GM21529 (cell line): ENCODE results near the gene TTLL10.

Source experiments
- ATAC-seq: cut with Tn5 transposase; IDR thresholded peaks from one replicate; pipeline ENCODE4 v1.9.1; 2021; ENCODE audit not compliant: unreplicated experiment

The TTLL10 gene

DNA sequence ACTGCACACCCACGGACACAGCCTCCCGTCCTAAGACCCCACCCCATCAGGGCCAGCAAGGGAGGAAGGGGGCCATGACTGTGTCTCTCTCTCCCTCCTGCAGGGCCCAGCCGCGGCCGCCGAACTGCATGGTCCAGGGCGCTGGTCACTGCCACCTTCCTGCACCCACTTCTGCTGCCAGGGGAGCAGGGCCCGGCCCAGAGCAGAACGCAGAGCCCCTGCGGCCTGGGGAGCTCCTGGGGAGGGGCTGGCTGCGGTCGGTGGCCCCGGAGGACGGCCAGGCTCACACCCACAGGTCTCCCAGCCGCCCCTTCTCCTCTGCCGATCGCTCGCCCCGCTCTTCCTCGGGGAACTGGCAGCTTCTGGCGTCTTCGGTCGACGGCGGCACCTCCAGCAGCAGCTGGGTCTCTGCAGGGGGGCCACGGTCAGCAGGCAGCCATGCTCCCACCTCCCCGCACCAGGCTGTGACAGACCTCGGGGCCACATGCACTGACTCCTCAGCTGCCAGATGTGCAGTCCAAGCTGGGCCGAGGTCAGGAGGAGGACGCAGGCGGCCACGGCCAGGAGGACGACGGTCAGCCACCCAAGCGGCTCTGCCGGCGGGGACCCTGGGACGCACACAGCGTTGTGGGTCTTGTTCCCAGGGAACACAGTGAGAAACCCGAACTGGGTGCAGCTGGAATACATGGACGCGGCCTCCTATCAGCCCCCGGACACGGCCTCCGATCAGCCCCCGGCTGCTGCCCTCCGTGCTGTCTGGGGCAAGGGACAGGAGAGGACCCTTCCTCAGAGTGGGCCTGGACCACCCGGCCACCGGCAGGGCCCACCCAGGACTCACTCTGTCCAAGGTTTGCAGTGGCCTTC is 30.1 kb downstream of the TTLL10 start:
- ATAC-seq, result no peak

DNA sequence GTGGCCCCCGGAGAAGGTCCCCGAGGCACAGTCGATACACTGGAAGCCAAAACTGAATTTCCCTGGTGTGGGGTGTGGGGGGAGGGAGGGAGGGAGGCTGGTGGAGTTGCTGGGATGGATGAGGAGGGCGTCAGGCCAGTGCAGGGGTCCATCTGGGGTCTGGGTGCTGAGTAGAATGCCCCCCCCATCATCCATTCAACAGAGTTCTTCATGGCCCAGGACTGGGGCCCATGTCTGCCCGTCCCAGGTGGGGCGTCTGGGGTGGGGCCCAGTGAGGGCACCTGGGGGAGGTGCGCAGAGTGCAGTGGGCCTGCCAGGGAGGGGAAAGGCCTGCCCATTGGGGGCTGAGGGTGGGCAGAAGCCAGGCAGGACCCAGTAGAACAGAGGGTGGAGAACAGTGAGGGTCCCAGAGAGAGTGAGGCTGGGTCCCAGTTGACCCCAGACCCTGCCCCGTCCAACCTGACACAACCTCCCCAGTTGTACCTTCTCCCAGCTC is 30.8 kb downstream of the TTLL10 start:
- ATAC-seq, result no peak

DNA sequence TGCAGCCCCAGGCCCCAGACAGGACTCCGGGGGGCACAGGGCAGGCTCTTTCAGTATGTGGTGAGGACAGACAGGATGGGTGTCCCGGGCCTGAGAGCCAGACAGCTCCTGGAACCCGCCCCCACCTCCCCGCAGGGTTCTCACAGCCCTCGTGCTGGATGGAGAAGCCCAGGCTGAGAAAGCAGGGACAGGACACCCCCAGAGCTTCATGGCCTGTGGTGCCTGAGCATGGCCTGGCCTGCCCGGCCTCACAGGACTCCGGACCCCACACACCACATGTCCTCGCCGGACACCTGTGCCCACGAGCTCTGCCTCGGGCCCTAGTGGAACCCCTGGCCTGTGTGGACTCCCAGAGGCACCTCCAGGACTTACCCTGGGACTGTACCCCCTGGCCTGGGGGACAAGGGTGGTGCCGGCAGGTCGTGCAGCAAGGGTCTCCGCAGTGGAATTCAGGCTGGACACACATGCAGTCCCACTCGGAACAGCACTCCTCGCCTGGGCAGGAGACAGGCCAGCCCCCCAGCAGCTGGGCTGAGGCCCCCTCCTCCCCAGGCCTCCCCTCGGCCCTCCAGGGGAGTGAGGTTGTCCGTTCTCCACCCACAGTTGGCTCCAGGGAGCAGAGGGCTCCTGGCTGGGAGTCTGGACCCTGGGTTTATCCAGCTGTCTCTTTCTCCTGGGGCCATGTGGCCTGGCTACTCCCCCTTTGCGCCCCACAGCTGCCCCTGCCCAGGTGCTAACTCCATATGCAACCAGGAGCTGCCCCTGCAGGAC is 31.5 kb downstream of the TTLL10 start:
- no peak for ATAC-seq

DNA sequence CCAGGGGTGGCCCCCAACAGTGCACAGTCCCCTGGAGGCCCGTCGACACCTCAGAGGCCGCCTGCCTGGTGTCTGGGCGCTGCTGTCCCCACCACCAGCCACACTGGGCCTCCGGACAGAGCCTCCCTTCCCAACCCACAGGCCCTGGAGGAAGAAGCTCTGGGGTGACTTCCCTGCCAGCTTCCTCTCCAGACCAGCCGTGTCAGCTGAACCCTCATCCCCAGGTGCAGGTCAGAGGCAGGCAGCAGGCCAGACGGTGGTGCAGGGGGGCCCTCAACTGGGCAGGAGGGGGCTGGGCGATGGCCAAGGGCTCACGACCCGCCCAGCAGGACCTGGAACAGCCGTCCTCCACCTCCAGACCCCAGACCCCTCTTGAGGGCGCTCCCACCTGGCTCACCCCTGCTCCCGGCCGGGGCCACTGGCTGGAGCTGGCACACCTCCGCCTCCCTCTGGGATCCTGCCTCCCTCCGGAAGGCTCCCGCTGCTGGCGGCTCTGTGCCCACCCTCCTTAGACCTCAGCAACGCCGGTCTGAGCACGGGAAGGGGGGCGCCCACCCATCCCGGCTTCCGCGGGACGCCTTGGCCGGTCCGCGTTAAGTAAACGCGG is 32.2 kb downstream of the TTLL10 start:
- no peak for ATAC-seq

DNA sequence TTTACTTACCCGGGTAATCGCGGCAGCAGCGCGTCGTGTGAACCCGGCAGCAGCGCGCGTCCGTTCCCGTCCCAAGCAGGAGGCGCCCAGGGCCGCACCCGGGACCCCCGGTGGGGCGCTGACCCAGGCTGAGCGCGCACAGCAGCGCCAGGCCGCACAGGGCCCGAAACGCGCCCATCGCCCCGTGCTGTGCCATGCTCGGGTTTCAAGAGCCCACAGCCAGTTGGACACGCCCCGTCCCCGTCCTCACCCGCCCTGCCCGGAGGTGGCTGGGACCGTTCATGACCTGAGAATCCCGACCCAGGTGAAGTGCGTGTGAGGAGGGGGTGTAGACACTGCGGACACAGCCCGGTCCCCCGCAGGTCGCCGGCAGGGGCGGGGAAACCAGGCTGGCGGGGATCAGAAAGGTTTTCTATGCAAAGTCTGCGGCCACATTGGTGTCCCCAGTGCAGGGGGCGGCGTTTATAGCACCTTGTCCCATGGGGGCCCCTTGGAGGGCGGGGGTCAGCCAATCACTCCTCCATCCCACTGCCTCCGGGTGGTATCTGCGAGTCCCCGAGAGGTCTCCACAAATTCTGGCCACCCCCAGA is 32.8 kb downstream of the TTLL10 start, which contains the start of gene TNFRSF18:
Gene TNFRSF18 (minus strand): TSS at position 217 of the 590 bp plus-strand sequence. CDS start 21 bp downstream, at position 196.
- no peak for ATAC-seq

DNA sequence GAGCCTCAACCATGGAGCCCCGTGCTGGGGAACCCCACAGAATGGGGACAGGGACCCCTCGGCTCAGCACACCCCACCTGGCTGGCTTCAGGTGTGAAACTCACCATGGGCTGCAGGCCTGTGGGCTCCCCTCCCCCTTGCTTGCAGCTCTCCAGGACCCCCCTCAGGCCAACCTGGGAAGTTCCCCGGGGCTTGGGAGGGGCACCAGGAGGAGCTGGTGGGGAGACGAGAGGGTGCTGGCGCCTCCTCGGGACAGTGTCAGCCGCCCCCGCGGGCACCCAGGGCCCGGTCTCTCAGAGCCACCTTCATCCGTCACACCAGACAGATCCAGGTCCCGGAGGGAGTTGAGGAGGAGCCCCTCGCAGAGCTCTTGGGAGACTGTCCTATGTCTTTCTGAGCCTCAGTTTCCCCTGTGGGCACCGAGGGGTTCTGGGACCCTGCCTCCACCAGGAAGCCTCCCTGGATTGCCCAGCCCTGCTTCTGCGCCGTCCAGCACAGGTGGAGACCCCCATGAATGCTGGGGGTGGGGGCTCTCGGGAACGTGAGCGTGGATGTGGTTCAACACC is 33.4 kb downstream of the TTLL10 start:
- no peak for ATAC-seq

DNA sequence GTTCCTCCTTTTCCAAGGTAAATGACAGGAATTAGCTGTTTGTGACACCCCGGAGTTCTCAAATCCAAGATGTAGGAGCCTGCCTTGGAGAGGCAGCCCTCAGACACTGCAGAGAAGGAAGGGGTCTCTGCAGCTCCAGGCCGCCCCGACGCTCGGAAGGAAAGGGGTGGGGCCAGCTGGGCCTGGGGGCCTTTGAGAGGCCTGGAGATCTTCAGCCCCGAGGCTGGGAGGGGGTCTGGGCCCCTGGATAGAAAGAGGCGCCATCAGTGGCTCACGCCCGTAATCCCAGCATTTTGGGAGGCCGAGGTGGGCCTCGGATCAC is 33.9 kb downstream of the TTLL10 start:
- no peak for ATAC-seq

DNA sequence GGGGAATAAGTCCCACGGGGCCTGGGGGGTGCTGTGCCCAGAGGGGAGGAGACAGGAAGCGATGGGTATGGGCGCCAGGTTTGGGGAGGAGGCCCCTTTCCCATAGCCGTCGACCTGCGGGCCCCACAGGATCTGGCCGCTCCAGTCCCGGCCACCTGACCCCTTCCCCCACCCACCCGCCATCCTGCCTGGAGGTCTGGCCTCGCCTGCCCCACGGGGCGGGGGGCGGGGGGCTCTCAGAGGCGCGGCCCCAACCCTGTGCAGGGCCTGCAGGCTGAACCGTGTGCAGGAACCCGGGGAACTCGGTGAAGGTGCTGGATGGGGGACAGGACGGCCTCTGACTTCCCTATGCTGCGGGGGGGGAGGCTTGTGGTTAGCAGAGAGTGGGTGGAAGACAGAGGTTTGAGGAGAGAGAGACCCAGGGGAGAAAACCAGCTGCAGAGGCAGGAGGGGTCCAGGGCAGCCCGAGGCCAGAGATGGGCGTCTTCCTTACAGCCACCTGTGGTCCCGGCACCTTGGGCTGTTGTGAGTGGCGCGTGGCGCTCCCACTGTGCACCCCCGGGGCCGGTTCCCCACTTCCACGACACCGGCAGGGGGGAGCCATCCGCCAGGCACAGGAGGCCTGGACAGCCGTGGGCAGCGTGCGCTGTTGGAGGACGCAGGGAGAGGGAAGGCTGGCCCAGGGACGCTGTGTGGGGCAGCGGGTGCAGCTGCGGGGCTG is 35.2 kb downstream of the TTLL10 start:
- ATAC-seq, result no peak

DNA sequence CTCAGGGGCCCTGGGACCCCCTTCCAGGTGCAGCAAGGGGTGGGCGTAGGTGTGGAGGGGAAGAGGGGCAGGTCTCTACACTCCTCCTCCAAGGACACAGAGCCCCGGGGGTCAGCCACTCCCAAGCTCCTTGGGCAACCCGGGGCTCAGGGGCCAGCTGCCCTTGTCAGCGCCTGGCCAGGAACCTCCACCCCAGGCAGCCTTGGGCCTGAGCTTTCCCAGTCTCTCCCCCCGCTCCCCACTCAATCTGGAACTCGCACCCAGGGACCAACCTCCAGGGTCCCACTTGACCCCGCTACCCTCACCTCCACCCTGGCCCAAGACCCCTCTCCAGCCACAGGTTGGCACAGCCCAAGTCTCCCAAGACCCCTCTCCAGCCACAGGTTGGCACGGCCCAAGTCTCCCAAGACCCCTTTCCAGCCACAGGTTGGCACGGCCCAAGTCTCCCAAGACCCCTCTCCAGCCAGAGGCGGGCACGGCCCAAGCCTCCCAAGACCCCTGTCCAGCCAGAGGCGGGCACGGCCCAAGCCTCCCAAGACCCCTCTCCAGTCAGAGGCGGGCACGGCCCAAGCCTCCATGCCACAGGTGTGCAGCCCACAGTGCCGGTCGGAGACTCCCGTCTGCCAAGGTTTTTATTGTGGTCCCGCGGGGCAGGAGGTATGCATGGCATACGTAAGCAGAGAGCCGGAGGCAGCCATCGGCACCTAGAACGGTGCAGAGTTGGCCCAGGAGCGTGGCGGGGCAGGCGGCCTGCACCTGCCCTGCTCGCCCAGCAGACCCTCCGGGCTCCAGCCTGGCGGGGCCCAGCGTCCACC is 37.3 kb downstream of the TTLL10 start:
- no peak for ATAC-seq

DNA sequence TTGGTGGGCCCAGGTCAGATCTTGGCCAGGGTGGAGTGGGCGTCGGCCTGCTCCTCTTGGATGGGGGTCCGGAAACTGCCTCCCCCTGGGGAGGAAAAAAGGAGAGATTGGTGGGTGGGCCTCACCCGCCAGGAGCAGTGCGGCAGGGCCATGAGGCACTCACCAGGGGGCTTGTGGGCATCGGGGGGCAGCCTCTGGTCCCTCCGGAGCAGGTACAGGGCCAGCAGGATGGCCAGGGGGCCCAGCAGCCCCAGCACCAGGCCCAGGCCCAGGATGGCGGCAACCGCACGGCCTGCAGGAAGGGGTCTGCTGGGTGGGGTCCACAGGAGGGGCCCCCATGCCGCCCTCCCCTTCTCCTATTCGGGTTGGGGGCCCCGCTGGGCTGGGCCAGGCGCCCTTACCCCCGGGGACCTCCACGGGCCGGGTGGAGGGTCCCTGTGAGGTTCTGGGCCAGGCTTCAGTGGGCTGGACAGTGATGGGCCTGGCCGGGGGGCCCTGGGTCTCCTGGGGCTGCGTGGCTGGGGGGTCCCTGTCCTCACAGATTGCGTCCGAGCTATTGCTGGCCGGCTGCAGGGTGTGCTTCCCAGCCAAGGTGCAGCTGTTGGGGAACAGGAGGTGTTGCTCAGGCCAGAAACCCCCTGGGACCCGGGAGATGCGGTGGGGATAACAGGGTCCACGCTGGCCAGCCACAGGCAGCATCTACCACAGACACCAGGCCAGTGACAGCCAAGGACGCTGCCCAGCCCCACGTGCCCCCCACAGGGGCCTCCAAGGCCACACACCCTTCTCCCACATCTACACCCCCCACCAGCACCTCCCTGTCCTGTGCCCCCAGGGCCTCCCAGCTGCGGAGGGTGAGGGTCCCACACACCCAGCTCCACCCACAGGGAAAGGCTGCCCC is 38.1 kb downstream of the TTLL10 start:
- ATAC-seq, result no peak

DNA sequence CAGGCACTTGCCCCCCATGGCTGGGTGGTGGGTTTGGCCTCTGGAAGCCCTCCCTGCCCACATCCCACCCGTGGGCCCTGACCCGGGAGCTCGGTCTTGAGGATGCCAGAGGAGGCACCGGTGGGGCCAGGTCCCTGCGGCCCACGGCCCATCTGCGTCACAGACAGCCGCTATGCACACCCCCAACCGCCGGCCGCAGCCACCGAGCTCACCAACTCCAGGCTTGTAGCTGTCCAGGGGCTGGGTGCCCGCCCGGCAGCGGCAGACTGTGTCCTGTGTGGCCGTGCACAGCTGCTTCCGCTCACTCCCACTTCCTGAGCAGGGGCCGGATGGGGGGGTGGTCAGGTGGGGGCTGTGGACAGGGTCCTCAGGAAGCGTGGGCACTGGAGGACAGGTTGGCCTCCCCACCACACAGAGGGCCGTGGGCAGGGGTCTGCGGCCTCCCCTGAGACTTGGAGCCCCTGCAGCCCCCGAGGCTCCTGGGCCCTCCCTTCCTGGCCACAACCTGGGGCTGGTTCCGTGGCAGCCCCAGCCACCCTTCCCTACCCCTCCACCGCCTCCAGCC is 39.2 kb downstream of the TTLL10 start:
- no peak for ATAC-seq

DNA sequence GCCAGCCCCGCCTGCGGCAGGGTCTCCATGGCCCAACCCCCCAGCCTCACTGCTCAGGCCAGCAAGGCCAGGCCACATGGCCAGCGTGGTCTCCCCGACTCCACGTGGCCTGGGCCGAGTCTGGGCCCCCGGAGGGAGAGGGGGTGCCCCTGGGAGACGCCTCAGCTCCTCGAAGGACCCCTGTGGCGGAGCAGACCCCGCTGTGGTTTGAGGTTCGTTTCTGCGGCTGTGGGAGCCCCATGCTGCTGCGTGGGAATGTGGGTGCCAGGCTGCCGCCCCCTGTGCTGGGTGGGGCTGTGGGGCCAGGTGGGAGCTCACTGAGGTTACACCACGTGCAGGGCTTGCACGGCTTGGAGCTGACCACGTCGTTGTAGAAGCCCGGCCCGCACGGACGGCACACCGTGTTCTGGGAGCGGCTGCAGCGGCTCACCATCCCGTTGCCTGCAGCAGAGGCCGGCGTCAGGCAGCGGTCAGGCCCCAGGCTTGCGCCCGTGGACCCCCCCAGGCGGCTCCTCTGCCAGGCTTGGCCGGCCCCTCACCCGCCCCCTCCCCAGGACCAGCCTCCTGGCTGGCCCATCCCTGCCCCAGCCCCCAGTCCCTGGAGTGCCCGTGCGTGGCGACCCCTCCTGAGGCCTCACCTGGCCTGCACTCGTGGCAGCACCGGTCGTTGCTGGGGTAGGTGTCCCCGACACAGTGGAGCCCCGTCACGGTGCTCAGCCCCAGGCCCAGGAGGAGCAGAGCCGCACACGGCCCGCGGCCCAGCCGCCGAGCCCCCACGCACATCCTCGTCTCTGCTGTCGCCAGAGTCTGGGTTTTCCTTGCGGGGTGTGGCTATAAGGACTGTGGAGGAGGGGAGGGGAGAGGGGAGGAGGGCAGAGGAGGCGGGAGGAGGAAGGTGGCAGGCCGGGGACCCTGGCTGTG is 39.9 kb downstream of the TTLL10 start, which contains the start of gene TNFRSF4:
Gene TNFRSF4 (minus strand): TSS at position 809 of the 921 bp plus-strand sequence. CDS start 26 bp downstream, at position 783.
- ATAC-seq, result no peak

DNA sequence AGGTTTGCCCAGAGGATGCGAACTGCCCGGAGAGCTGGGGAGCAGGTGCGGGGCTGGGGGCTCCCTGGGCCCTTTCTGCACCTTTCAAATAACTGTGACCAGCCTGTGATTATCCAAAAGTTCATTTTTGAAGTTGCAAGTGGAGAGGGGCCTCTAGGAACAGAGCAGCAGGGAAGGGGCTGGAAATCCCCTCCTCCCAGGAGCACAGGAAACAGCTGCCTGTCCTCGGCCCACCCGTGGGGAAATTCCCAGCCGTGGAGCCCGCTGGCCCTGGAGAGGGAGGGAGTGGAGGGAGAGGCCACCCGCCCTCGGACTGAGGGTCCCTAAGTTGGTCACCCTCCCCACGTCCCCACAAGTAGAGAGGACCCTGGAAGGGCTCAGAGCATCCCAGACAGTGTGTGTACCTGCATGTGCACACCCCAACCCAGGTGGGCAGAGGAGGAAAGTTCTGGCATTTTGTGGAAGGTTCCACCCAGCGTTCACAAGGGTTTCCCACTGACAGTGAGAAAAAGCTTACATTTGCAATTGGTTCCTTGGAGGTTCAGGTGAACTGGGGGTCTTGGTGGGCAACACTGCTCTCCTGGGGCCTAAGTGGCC is 41.5 kb downstream of the TTLL10 start:
- no peak for ATAC-seq

DNA sequence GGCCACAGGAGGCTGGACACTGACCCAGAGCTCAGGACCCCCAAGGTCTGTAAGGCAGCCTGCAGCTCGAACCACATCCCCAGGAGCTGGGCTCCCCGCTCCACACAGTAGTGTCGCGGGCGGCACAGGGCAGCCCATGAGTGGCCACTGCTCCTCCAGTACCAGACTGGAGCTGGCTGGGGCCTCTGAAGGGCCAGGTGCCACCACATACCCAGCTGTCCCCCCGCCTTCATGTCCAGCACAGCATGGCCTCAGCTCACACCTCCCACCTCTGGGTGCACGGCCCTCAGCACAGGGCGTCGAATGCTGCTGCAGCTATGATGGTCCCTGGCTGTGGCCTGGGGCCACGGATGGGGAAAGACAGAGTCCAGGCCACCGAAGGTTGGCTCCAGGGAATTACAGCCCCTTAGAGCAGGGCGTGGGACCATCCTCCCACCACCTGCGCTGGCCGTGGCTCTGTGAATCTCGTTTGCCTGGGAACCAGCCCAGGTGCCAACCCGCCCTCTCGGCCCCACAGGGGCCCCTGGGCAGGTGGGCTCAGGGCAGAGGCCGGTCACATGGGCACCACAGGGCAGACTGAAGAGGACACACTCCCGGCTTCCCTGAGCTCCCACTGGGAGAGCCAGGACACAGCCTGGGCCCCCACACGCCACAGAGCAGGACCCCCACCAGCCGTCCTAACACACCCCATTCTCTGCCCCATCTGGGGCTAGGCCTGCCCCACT is 42.4 kb downstream of the TTLL10 start:
- no peak for ATAC-seq

DNA sequence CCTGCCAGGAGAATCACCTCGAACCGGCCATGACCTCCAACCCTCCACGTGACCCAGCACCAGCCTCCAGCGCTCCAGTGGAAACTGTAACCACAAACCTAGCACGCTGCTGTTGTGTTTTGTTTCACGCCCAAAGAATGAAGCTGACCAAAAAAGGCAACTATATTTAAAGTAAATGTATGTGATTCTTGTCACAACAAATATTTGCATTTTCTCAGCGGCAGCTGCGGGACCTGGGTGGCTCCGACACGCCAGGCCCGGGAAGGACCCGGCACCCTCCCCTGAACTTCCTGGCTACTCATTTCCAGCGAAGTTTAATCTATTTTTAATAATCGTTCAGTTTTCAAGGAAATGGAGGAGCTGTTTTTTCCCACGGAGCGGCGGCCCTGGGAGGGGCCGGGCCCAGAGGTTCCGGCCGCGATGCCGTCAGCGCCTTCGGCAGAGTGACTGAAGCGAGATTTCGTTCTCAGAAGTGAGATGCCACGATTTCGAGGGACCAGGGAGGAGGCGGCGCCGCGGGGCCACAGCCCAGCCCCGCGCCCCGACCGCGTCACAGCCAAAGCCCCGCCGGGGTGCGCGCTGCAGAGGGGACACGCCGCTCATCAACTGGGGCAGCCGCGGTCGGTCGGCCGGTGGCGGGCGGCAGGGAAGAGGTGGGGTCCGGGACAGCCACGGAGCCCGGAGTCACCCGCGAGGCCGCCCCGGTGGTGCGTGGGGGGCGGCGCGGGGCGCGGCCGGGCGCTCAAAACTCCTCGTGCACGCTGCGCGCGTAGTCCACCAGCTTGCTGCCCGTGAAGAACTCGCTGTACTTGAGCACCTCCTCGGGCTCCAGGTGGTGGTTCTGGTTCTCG is 43.3 kb downstream of the TTLL10 start:
- no peak for ATAC-seq
